ENCODE data around the gene PIGN.

DNA sequence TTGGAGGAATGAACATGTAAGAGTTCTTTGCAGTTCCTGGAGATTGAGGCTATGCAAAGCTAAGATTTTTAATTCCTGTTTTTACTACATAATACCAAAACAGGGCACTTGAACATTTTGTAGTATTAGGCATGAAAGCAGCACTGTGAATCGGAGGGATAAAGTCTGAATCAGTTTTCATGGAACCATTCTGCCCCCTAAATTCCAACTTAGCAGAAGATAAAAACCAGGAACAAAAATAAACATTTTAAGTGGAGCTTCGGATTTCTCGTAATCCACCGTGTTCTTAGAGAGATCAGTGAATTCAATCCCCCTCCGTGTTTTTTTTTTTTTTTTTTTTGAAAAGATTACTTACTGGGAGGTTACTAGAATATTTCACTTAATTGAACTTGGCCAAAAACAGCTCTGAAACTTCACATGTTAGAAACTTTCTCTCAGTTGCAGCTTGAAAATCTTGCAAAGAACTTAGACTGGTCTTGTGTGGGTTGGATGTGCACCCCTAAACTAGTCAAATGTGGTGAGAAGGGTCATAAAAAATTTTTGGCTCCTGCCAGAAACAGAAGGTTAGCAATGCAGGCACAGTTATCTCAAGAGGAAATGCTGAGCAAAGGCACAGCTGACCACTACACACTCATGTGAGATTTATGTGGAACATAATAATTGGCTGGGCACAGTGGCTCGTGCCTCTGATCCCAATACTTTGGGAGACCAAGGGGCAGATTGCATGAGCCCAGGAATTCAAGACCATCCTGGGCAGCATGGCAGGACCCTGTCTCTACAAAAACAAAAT, 148.7 kb downstream of the PIGN start:
- TF ChIP-seq, protein P1, sequence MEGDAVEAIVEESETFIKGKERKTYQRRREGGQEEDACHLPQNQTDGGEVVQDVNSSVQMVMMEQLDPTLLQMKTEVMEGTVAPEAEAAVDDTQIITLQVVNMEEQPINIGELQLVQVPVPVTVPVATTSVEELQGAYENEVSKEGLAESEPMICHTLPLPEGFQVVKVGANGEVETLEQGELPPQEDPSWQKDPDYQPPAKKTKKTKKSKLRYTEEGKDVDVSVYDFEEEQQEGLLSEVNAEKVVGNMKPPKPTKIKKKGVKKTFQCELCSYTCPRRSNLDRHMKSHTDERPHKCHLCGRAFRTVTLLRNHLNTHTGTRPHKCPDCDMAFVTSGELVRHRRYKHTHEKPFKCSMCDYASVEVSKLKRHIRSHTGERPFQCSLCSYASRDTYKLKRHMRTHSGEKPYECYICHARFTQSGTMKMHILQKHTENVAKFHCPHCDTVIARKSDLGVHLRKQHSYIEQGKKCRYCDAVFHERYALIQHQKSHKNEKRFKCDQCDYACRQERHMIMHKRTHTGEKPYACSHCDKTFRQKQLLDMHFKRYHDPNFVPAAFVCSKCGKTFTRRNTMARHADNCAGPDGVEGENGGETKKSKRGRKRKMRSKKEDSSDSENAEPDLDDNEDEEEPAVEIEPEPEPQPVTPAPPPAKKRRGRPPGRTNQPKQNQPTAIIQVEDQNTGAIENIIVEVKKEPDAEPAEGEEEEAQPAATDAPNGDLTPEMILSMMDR (IDR thresholded peaks at IDR 0.05; ENCODE audit: borderline replicate concordance, extremely low read depth, low read length, poor library complexity, severe bottlenecking) = no peak
- no peak for TF ChIP-seq EZH2 (IDR thresholded peaks at IDR 0.05; ENCODE audit: borderline replicate concordance, low read depth, low read length, severe bottlenecking)
